HG03196 (cell line): Measurements from ENCODE around the gene CNPY4.
A peak's percentile ranks its signal among the peaks of the same experiment; 100 is the strongest.

ENCODE experiments used
- ATAC-seq: cut with Tn5 transposase; IDR thresholded peaks from one replicate; pipeline ENCODE4 v1.9.1; 2021; ENCODE audit not compliant: unreplicated experiment

The CNPY4 gene

DNA sequence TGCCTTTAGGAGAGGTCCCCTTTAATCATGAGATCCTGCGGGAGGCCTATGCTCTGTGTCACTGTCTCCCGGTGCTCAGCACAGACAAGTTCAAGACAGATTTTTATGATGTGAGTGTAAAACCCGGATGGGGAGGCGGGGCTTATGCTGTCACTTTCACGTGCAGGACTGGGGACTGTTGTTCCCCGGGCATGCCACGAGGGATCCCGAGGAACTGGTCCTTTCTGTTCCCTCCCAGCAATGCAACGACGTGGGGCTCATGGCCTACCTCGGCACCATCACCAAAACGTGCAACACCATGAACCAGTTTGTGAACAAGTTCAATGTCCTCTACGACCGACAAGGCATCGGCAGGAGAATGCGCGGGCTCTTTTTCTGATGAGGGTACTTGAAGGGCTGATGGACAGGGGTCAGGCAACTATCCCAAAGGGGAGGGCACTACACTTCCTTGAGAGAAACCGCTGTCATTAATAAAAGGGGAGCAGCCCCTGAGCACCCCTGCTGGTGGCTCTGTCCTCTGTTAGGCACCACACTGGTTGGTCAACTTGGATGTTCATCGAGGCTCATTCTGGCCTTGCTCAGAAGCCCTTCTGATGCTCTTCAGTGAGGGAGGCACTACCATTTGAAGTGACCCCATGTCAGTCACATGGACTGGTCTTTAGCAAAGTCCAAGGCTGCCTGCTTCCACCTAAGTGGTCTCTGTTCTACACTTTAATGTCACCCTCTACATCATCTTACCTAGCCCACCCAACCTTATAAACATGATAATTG, 27.8 kb upstream of the CNPY4 start:
- ATAC-seq = no peak

DNA sequence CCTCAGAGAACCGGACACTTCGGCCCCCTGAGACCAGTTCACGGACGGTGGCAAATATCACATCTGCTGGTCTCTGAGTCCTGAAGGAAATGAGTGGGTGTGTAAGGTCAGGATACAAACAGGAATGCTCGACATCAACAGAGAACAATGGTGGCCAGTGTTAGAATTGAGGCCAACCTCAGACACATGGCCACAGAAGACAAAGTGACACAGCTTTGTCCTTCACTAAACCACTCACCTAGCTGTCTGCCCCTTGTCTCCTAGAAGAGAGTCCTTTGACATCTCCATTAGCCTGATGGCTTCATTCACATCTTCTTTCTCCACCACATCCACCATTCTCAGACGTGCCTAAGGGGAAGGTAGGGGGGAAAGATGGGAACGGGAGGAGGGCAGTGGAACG, 26.4 kb upstream of the CNPY4 start:
- no peak for ATAC-seq

DNA sequence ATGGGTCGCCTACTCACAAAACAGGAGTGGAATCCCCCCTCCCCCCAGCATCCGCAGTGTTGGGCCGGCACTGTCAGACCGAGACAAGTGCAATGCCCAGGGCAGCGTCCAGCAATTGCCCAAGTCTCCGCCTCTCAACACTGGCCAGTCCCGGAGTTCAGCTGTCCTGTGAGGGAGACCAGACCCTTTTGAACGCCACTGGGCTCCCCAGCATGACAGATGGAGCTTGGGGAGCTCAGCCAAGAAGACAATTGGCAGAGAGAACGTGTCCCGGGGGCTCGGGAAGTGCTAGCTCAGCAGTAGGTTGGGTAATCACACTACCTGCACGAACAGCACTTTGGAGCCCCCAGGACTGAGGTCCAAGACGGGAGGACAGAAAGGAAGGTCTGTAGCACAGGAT, 25.9 kb upstream of the CNPY4 start:
- ATAC-seq = no peak

DNA sequence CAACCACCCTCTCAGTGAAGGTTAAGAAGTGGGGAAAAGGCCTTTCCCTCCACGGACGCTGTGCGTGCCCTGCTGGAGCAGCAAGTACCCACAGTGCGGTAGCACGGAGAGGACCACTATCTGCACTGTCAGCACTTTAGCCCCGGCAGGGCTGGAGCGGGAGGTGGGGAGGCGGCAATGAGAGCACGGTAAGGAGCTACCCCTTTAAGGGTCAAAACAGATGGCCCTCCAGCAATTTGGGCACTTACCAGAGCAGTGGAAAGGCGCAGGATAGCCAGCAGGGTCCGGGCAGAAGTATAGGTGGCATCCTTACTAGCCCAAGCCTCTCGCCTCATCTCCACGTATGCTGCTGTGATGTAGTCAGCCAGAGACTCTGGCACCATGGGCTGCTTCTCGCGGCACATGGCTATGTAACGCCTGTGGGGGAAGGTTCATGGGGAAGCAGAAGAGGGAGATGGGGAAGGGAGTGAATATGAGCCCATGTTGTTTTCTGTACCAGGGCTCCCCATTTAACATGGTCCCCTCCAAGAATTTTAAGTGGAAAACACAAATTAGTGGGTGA, 25.4 kb upstream of the CNPY4 start:
- ATAC-seq = no peak

DNA sequence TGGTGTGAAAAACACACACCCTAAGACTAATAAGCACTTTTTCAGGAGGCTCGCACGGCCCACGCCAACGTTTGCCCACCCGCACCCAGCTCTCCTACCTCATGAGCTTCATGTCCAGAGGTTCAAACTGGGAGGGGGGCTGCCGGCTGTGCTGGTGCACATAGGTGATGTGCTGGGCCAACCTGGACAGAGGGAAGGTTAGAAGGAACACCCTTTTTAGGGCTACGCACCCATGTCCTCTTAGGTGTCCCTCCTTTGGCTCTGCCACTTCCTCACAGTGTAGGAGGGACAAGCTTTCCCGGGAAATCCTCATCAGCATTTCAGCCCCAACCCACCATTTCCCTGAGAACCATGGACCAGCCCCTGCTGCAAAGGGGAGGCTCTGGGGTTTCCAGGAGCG, 24.1 kb upstream of the CNPY4 start:
- ATAC-seq = no peak

DNA sequence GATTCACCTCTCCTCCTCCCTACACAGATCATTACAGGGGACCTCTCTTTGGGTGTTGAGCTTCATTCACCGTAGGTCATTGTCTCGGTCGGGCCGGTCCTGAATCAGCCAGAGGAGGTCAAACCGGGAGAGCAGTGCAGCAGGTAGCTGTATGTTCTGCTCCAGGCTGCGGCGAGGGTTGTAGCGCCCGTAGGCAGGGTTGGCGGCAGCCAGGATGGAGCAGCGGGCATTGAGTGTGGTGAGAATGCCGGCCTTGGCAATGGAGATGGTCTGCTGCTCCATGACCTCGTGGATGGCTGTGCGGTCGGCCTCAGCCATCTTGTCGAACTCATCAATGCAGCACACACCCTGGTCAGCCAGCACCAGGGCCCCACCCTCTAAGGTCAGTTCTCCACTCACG, 23.7 kb upstream of the CNPY4 start:
- no peak for ATAC-seq

DNA sequence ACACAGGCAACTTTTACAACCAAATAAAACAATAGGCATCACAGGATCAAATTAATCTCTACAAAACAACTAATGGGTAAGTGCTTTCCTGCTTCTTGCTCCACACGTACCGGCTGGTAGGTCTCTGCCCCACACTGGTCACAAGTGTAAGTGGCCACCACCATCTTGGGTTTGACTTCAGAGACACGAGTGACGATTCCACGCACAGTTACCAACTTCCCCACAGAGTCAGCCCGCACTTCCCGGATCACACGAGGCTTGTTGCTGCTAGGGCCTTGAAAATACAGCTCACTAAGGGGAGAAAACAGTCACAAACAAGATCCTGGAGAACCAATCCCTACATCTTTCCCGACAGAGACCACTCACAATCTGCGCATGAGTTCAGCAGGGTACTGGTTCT, 20.5 kb upstream of the CNPY4 start:
- no peak for ATAC-seq

DNA sequence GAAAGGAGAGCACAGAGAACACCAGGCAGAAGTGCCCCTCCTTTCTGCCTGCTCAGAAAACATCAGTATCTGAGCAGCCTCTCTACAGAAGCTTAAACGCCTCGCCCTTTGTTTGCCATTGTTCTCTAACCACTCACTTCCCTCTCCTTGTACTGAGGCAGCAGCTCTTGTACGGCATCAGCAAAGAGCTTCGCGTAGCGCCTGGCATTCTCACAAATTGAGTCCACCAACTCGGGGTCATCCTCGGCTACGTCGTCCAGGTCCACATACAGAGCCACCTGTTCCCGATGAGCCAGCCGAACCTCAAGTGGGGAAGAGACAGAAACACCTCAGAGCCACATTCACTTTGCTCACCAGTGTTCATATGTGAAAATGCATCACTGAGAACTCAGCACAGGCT, 20.0 kb upstream of the CNPY4 start:
- ATAC-seq = no peak

DNA sequence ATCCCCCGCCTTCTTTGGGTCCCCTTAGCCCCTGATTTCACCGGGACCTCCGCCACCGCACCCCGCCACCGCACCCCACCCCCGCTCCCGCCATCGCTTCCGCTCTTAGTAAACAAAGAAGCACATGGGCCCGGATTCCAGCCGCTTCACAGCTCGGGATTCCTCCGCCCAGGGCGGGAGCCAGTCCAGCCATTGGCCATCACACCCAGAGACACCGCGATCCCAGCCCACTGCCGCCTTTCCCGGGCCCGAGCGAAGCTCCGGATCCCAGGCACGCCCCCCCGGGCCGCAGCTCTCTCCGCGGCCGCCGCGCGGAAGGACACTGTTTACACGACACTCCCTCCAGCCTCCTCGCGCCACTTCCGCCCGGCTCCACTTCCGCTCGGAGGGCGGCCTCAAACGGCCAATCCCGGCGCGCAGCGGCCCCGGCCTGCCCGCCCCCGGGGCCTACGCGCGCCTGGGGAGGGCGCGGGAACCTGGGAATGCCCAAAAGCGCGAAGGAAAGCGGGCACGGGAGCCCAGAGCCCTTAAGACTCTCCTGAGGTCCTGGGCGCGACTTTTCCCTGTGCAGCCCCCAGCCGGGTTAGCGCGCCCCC, 18.9 kb upstream of the CNPY4 start:
- peak; percentile 67 for ATAC-seq

DNA sequence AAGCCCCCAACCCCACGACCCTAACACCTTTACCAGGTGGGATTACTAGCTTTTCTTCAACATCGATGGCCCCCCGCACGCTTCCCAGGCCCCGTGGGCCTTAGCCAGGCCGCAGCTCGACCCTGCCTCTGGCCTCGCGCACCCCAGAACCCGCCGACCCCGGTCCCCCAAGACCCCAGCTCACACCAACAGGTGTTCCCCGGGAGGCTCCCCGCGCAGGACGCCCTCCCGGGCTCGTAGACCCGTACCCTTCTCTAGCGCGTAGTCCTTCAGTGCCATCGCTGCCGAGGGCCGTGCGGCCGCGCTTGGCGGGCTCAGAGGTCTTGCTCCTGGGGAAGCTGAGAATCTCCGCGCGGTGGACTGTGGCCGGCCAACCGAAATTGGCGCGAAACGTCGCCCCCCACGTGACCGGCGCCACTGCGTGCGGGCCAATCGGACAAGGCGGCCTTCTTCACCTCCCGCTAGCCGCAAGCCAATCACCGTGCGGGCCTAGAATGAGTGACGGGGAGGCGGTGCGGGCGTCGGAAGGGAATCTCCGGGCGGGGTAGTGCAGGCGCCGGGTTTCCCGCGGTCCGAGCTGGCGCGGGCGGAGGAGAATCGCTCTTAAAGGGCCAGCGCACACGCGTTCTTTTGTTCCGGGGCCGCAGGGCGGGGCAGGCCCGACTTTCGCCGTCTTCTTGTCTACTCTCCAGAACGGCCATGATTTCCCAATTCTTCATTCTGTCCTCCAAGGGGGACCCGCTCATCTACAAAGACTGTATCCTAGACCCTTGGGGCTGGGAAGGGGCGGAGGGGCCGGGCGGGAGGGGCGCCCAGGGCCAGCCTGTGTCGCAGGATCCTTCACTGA, 18.2 kb upstream of the CNPY4 start, which contains the start of the genes AP4M1 and MCM7:
Gene AP4M1 (plus strand): TSS at position 628 of the 847 bp plus-strand sequence. CDS start 72 bp downstream, at position 700.
Gene MCM7 (minus strand): TSS at position 382 of the 847 bp plus-strand sequence. CDS start 103 bp downstream, at position 279.
- peak; percentile 85 for ATAC-seq

DNA sequence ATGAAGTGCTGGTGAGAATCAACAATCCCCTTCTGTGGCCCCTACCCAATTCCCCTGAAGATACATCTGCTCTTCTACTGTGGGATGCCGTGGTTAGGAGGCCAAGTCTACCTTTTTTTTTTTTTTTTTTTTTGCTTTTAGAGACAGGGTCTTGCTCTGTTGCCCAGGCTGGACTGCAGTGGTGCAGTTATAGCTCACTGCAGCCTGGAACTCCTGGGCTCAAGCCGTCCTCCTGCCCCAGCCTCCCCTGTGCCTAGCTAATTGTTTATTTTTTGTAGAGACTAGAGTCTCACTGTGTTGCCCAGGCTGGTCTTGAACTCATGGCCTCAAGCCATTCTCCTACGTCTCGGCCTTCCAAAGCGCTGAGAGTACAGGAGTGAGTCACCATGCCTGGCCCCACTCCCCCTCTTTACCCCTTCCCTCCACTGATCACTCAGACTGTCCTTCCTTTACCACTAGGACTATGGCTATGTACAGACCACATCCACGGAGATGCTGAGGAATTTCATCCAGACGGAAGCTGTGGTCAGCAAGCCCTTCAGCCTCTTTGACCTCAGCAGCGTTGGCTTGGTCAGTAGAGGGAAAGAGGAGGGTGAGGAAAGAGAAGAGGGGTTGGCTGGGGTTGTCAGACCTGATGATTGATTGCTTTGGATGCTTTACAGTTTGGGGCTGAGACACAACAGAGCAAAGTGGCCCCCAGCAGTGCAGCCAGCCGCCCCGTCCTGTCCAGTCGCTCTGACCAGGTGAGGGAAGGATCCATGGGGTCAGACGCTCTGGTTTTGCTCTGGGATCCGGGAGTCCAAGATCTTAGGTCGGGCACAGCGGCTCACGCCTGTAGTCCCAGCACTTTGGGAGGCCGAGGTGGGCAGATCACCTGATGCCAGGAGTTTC, 16.2 kb upstream of the CNPY4 start:
- no peak for ATAC-seq

DNA sequence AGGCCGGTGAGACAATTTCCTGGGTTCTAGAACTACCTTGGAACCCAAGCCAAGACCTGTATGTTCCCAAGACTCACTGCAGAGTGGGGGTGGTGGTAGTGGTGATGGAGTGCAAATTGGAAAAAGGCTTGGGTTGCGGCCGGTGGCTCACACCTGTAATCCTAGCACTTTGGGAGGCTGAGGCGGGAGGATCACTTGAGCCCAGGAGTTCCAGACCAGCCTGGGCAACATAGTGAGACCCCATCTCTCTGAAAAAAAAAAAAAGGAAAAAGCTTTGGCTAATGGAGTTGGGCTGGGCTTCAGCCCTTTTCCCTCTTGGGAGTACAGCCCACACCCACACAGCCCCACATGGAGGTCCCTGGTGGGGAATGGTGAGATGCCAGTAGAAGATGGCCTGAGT, 13.9 kb upstream of the CNPY4 start:
- ATAC-seq = no peak

DNA sequence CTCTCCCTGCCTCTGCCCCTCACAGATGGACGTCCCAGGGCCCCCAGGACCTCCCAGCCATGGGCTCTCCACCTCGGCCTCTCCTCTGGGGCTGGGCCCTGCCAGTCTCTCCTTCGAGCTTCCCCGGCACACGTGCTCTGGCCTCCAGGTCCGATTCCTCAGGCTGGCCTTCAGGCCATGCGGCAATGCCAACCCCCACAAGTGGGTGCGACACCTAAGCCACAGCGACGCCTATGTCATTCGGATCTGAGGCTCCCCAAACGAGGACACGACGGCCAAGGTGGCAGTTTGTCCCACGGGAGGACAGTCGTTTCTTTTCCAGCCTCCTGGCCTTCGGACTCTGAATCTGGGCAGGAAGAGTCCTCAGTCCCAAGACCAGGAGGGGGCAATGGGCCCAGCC, 12.8 kb upstream of the CNPY4 start:
- no peak for ATAC-seq

DNA sequence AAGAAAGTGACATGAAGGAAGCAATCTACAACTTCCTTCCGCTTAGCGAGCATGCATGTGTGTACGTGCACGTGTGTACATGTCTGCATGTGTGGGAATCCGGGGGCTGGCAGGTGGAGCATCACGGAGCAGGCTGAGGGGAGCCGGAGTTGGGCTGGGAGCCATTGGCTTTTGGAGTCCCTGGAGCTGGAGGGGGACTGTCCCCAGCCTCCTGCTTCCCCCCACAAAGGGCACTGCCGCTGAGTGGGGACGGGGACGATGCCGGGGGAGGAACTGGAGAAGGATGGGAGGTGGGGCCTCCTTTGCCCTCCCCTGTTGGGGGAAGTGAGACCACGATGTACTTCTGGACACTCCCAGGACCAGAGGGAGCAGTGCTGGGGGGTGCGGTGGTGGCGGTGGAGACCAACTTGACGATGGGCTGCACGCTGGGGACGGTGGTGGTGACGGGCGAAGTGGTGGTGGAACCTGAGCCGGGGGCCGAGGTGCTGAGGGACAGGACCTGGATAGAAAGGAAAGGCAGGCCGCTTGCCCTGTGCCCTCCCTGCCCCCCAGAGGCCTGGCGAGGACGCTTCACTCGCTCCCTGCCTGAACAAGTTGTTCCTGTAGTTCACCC, 12.2 kb upstream of the CNPY4 start:
- ATAC-seq = no peak

DNA sequence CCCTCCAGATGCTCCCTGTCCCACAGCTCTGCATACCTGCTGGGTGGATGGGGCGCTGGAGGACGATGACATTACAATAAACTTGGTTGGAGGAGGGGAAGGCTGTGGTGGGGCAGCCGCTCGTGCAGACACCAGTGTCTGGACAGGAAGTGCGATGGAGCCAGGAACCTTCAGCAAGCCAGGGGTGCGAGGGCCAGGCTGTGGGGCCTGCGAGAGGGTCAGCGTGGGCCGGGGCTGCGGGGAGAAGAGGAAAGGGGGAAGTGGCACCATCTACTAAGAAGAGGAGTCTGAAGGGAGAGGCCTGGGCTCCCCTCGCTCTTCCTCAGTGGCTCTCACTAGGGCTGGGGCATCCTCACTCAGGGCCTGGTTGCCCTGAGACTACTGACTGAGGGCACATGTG, 11.5 kb upstream of the CNPY4 start:
- ATAC-seq = no peak

DNA sequence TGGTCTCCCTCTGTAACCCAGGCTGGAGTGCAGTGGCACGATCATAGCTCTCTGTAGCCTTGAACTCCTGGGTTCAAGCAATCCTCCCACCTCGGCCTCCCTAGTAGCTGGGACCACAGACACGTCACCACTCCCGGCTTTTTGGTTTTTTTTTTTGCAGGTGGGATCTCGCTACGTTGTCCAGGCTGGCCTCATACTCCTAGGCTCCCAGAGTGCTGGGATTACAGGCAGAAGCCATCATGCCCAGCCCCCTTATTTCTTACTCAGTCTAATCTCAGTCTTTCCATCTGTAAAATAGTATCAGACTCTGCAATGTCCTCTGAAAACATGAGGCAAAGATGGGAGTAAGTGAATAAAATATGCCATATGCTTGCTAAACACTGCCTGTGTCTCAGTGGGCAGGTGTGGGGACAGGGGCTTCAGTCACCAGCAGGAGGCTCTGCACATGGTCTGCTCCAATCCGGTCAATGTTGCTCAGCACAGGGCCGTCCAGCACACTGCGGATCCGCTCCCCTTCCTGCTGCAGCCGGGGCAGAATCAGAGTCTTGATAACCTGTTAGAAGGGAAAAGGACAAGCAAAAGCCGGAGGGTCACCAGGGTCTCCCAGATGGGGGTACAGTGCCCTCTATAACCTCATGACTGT, 9.8 kb upstream of the CNPY4 start:
- no peak for ATAC-seq

DNA sequence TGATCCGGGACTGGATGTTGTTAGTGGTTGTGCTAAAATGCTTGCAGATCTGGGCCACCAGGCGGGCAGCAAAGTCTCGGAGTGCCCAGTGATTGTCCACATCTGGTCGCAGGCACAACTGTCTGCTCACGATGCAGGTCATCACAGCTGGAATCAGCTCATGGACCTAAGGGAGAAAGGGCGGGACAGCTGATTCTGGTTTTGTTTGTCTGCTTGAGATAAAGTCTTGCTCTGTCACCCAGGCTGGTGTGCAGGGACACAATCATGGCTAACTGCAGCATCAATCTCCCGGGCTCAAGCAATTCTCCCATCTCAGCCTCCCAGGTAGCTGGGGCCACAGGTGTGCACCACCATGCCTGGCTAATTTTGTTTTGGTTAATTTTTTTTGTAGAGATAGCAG, 8.3 kb upstream of the CNPY4 start:
- ATAC-seq = no peak

DNA sequence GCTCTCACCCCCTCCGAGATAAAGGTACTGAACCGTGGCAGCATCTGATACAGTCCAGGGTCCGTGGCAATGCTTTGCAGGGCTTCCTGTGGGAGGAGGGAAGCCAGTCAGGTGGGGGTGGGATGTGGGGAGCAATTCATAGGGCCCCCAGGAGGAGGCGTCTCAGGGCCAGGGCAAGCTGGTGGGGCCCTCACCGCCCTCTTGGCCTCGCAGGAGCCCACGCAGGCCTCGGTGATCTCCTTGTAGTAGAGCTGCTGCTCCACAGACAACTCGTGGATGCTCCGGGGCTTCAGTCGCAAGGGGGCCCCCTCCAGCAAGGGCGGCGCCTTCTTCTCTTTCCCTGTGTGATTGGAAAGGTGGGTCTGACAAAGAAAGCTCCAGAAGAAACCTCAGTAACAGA, 7.5 kb upstream of the CNPY4 start:
- no peak for ATAC-seq

DNA sequence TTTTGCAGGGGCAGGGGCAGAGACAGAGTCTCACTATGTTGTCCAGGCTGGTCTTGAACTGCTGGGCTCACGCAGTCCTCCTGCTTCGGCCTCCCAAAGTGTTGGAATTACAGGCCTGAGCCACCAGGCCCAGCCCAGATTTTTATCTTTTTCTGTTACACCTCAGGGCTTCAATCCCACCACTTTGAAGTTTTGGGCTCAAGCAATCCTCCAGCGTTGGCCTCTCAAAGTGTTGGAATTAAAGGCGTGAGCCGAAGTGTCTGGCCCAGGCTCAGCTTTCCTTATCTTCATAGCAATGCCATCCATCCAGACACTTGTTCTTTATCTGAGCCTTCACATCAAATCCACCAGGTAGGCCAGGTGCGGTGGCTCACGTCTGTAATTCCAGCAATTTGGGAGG, 4.4 kb upstream of the CNPY4 start:
- ATAC-seq = no peak
